ENCODE measurements around the gene COPS2.

The COPS2 gene

DNA sequence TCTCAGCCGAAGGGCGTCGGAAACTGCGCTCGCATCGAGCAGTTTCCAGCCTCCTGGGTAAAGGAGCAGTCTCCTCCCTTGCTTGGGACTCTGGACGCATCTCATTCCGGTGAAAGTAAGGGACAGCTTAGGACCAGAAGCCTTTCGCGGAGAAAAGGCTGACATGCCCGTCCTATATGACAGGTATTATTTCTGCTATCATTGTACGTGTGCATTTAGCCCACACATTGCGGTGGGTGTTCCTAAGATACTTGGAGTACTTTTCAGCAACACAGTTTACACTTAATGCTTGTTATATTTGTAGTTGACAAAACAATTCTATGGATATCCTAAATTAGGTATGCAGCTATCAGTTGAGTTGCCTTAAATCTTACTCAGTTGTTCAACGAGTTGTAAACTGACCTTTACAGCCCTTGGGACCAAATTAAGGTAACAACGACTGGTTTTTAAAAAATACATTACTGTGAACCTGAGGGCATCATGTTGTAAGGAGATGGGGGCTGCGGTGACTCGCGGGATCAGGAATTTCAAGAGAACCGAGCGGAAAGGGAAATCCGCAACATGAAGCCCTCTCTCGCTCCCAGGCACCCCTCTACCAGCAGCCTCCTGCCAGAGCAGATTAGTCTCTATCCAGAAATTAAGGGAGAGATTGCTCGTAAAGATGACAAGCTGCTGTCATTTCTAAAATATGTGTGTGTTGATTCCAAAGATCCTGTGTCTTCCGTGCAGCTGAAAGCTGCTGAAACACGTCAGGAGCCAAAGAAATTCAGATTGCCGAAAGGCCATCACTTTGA lies 632 bp upstream of the COPS2 start:
- DNase-seq: peak; percentile 12

DNA sequence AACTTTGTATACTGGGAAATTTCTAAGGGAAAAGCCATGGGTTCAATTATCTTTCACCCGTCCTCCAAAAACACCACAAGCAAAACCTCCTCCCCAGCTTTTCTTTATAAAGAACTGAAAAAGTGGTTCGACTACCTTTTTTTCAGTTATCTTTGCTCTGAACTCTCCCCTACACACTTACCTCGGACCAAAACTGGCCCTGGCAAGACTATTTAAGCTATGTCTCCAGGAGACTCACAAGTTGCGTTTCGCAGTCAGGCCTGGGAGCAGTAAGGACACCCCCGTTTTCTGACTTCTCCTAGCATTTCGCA lies 645 bp downstream of the COPS2 start:
- no peak for DNase-seq

DNA sequence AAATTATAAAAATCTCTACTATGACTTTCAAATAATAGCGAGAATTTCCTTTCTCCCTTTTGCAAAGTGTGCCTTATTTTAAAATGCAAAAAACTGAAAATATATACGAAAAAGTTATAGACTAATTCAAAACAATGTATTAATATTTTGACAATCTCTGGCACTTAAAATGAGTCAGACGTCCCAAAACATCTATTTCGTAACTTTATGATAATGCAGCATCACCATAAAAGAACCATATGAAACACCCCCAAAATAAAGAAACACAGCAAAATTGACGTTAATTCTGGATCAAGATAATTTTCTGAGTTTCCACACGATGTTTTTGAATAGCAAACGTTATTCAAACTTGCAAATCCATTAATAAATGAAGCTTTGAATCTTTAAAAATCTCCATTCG lies 1.0 kb downstream of the COPS2 start:
- no peak for DNase-seq

DNA sequence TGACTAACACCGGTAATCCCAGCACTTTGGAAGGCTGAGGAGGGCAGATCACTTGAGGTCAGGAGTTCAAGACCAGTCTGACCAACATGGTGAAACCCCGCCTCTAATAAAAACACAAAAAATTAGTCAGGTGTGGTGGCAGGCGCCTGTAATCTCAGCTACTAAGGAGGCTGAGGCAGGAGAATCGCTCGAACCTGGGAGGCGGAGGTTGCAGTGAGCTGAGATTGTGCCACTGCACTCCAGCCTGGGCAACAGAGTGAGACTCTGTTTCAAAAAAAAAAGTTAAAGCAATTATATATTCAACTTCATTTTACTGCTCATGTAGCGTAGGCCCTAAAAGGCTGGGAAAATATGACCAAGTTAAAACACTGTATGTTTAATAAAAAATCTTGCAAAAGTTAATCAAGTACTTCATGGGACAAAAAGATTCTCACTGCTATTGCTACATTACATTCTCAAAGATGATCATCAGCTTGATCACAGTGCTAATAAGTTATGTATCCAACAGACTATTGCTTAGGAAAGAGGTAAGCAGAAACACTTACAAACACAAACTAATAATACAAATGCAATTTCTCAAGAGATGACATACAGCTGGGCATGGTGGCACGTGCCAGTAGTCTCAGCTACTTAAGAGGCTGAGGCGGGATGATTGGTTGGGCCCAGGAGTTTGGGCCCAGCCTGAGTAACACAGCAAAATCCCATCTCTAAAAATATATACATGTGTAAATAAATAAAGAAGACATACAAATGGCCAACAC lies 2.7 kb downstream of the COPS2 start:
- DNase-seq: no peak

DNA sequence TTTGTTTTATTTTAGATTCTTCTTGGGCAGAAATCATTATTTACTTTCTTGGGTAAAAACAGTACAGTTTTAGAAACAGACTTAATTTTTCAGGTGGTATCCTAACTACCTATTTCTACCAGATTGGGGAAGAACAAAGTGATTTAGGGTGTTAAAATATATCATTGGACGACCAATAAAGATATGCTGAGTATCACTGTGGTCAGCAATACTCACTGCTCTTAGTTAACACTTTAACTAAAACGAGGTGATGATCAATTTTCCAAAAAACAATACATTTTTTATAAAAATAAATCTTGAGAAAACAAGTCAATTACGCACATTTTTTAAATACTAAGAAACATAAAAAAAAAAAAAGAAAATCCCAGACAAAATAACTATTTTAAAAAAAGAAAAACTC lies 3.6 kb downstream of the COPS2 start:
- no peak for DNase-seq

DNA sequence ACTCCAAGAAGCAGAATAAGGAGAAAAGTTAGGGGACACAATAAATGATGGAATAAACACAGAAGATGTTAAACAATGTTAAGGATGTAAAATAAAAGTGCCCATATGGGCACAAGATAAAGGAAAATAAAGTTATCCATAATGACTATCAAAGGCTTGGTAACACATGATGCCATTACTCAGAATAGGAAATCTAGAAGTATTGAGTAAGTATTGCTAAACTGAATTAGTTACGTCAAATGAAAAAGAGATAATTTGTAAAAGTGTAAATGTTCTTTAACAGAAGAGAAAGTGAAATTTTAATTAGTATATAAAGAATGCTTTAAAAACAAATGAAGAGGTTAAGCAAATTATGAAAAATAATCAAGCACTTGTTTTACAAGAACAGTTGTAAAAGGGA lies 6.7 kb downstream of the COPS2 start:
- no peak for DNase-seq

DNA sequence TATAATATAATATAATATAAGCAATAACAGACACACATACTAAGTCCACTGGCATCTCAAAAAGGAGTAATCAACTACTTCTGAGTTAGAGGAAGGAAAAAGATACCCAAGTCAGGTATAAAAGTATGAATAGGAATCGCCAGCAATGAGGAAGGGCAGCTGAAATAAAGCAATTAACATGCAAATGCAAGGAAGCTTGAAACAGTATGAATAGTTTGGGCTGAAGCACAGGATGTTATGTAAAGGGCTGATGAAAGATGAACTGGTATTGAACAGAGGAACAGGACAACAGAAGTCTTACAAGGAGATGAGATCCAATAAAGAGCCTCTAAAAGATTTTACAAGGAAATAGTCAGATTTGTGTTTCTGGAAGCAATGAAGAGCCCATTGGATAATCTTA lies 7.1 kb downstream of the COPS2 start:
- no peak for DNase-seq

DNA sequence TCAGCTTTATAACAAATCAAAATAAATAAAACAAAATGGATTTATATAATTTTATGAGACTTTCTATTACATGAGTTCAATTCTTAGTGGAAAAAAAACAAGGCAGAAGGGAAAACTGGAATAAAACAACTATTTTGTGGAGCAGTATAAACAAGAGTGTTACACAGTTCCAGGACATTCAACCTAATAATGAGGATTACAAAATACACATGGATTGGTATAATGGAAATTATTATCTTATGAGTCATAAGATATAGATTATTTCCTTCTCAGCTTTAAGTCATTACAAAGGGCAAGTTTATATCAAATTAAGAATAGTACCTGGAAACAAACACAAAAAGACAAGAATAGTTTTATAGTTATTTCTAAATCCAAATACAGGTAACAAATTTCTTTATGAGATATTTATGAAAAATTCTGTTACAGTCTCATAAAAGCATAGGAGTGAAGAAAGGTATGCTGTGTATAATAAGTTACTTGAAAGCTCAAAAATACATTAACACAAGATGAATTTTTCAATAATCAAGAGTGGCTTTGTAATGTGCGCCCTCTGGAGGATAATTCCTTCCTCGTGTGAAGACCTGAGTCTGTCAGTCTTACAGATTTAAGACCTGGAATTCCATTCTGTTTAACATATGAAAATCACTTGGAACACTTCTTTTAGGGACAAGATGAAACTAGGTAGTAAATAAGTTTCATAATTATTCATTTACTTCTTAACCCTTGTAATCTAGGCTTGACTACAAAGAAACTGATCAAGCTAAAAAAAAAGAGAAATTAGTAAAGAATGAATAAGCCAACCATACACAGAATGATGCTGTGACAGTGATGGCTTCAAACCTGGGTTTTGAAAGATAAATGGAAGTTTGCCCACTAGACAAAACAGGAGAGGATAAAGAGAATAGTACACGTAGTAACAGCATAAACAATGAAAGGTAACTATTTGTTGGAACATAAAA lies 9.5 kb downstream of the COPS2 start:
- peak; percentile 61 for DNase-seq

DNA sequence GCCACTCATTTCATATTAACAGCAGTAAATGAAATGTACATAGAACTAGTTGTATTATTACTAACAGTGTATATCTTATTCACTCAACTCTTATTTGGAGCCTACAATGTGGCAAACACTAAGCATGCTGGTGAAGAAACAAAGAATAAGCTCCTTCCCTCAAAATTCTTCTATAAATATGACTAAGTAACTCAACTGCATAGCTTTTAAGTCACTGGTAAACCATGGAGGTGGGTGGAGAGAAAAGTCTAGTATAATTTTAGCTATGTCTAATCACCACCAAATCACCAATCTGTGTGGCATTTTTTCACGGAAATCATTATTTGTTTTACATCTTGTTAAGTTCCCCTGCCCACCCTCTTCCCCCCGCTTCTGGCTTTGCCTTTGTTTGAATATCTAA lies 17.5 kb downstream of the COPS2 start:
- no peak for DNase-seq

DNA sequence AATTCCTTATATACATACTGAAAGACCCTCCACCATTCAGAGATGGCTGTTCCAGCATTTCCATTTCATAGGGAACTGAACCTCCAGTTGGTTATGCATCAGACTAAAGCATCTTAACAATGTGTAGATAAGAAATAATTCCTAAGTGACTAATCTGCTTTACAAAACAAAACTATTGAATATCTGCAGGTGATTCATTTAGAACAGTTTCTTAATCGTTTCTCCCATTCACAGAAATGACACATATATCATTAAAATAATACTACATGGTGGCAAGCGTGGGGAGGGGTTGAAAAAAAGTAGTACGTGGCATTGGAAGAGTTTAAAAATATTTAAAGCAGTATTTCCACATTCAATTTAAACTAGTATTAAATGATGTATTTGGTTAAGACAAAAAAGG lies 19.5 kb downstream of the COPS2 start:
- DNase-seq: no peak

DNA sequence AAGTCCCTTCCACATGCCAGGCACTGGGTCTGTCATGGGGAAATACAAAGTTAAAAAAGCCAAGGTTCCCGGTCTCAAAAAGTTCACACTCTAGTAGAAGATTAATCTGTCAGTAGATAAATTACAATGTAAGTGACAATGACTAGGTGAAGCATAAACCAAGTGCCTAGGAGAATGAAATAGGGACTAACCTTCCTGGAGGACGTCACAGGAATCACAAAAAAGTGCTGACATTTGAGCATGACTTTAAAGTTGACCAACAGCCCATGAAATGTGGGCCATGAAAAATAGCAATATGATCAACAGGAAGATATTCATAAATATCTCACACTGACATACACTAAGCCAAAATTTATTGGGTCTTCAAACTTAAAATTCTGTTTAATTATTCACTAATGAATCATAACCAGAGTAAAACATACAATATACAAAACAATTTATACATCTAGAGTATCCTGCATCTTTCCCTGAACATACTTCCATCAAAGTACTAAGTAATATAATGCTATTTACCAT lies 20.0 kb downstream of the COPS2 start:
- DNase-seq: no peak

DNA sequence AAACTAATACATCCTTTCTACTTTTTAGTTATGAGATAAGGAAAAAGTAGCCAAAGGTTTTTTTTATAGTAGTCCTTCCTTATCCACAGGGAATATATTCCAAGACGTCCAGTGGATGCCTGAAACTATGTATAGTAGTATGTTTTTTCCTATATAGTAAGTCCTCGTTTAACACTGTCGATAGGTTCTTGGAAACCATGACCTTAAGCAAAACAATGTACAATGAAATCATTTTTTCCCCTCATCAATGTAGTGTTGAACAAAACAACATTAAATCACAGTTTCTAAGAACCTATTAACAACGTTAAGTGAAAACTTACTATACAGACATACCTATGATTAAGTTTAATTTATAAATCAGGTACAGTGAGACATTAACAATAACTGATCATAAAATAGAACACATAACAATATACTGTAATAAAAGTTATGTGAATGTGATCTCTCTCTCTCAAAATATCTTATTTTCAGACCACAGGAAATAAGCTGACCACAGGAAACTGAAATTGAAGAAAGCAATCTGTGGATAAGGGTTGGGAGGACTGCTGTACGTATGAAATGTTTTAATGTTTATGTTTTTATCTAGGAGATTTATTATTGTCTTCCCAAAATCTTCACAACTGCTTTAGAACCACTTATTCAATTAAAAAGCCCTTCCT lies 20.6 kb downstream of the COPS2 start:
- no peak for DNase-seq

DNA sequence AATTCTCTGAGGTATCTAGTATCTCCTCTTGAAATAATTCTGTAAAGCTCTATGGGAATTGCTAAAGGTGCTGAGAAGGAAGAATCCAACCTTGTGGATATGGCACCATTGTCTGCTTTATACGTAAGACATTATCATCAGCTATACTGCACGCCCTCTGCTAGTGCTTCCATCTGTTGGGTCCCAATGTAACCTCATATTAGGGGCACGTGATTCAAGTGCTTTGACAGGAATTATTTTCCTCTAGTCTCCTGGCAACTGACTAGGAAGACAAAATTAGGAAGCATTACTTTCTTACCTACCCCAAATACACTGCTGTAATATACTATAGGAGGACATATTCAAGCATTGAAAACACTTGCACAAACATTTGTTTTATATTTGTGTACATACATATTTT lies 24.0 kb downstream of the COPS2 start:
- no peak for DNase-seq

DNA sequence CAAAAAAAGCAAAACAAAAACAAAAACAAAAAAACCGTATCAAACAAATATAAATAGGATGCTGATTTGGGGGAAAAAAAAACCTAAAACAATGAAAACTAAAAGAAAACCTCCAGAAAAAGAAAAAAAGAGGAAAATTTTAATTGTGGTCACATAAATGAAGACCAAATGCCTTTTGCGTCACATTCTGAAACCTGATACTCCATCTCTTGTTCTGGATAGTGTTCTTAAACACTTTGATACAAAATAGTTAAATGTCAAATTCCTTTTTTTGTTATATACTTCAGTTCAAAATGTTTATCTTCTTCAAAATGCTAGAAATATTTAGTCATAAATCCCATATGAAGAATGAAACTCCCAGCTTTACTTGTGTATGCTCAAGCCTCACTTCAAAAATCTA lies 31.0 kb downstream of the COPS2 start:
- no peak for DNase-seq

DNA sequence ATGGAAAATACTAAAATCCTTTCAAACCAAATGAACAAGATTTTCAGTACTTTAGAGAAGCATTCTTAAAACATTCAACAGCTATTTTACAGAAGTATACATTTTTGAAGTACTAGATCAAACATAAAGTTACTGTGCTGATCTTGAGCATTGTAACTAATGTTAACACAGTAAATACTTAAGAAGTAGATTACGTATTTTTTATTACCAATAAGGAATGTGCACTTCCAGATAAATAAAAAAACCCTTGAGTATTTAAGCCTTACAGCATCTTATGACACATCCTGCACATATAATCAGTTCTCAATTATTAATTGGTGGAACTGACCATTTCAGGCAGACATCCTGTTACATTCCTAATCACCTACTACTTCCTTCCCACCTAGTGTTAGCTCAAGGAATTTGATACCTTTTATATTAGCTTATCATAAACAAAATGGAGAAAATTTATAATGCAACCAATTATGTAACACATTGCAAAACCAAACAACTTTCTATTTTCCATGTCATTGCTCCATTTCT lies 32.8 kb downstream of the COPS2 start:
- DNase-seq: no peak

DNA sequence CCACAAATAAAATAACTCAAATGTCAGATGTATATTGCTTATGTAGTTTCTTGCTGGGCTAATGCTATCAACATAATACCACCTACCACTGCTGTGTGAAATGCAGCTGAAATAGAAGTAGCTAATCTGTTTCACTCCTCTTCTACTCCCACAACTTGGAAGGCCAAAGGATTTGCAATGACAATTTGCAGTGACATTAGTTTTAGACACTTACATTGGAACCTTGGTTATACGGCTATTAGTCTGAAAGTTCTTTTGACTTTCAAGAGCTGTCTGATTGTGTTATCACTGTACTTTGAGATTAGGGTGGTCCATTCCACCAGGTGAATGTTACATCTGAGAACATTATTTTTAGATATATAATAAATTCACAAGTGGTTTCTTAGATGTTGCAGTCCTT lies 33.5 kb downstream of the COPS2 start:
- DNase-seq: no peak

DNA sequence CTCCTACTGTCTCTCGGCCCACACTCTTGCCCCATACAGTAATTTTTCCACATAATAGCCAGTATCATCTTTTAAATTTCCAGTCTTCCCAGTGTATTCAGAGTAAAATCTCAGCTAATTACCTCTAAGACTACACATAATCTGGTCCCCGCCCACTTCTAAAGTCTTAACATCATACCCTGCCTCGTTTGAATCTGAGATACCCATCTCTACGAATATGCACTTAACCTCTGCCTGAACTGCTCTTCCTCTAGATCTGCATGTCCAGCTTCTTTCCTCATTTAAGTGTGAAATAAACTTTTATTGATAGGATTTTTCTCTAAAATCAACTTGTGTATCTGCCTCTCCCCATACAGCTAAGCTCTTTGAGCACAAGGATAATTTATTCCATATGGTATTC lies 34.6 kb downstream of the COPS2 start:
- DNase-seq: no peak

DNA sequence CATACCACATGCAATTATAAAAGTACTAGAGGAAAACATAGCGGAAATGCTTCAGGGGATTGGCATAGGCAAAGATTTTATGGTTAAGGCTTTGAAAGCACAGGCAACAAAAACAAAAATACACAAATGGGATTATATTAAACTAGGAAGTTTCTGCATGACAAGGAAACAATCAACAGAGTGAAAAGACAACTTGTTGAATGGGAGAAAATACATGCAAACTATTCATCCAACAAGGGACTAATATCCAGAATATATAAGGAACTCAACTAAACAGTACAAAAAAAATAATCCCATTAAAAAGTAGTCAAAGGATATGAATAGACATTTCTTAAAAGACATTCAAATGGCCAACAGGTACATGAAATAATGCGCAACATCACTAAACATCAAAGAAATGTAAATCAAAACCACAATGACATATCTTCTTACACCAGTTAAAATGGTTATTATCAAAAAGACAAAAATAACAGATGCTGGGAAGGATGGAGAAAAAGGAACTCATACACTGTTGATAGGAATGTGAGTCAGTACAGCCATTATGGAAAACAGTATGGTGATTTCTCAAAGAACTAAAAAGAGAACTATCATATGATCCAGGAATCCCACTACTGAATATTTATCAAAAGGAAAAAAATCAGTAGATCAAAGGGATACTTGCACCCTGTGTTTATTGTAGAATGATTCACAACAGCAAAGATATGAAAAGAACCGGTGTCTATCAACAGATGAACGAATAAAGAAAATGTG lies 39.1 kb downstream of the COPS2 start:
- DNase-seq: no peak

DNA sequence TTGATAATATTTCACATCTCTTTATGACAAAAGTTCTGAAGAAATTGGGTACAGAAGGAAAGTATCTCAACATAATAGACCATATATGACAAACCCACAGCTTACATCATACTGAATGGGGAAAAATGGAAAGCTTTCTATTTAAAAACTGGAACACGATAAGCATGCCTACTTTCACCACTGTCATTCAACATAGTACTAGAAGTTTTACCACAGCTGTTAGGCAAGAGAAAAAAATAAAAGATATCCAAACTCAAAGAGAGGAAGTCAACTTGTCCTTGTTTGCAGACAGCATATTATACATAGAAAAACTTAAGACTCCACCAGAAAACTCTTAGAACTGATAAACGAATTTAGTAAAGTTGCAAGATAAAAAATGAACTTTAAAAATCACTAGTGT lies 40.3 kb downstream of the COPS2 start:
- DNase-seq: no peak

DNA sequence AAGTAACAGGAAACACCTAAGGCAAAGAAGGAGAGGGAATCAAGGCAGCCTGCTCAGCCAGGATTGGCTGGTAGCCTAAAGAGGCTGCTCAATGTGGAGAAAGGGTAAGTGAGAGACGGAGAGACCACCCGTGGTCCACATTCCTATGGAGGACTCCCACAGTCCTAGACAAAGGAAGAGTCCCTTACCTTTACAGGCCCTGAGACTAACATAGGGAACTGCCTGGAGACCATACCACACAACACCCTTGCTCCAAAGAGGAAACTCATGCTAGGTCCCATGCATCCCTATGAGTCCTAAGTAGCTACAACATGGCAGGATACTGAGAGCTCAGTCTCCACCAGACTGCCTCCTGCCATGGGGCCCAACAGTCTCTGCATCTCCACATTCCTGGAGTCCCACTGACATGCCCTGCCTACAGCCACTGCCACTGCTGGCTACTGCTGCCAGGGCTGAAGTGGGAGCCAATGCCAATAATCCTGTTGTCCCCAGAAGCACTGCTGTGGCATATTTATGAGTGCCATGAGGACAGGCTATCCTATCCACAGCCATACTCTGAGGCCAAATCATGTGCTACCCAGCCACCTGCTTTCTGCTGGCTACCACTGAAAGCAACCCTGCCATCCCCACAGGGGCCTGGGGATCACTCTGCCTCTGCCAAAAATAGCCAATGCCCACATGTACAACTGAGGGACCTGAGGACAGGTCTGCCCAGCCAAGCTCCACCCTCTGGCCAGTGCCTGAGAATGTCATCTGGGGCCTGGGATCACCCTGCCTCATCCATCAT lies 45.0 kb downstream of the COPS2 start:
- no peak for DNase-seq

DNA sequence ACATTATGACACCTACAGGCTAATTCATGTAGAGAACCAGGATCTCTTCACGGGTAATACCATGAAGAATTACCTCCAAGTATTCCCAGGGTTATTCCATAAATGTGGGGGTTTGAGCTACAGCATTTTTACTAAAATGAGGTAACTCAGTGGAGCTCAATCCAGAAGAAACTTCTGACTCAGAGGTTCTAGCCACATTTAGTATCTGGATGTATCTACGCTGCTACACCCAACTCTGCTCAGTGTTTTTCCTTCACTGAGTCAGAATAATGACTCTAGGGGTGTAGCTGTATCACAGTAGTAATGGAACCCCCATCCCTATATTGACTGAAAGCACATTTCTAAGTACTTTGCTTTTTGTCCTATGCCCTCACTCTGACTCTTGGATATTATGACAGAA lies 52.4 kb downstream of the COPS2 start:
- DNase-seq: no peak
